ENCODE results near the gene HAUS8.

The HAUS8 gene

DNA sequence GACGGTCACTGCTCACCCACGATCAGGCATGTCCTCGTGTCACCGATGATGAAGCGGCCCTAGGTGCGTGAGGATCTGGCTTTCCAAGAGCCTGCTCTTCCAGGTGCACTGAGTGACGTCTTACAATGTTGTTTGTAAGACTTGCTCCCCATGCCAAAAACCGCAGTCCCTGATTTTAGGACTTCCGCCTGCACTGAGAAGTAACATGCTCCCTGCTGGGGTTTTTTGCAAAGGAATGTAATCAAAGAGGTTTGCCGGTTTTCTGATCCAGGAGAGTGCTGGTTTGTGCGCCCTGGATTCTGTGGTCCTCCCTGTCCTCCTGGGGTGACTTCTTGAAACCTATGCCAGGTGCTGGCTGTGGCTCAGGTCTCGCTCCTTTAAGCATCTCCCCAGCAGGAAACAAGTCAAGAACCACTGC is 39.2 kb upstream of the HAUS8 start:
- no peak overlapping the region for H3K27ac ChIP-seq

DNA sequence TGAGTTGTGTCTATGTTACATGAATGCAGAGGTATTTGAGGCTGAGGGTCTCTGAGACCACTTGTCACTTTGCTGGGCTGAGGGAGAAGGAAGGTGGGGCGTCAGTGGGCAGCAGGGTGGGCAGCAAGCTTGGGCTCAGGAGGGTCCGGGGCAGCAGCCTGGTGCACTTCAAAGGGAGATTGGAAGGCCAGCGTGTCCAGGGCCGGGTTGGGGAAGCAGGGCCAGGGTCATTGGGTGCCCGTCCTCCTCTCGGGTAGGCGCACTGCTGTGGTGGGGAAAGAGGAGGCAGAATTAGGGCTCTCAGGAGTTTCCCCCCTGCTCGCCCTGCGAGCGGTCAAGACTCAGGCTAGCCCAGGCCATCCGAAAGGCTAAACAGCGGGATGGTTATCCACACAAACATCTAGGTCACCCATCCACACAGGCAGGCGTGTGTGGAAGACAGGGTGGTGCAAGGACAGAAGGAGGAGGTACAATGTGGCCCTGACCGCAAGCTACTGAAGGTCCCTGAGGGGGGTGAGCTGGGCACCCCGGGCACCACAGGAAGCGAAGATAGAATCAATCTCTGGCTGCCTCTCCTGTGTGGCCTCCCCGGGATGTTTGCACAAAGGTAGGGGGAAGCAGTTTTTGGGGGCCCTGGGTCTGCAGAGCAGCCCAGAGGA is 38.0 kb upstream of the HAUS8 start:
- H3K27ac ChIP-seq = no peak overlapping the region
- TF ChIP-seq ZFX (IDR thresholded peaks at IDR 0.05; ENCODE audit: borderline replicate concordance) = no peak

More for the DNA sequence above, 39.2 kb upstream of the HAUS8 start:
- no peak for TF ChIP-seq ZFX (IDR thresholded peaks at IDR 0.05; ENCODE audit: borderline replicate concordance)
- TF ChIP-seq, protein P1, sequence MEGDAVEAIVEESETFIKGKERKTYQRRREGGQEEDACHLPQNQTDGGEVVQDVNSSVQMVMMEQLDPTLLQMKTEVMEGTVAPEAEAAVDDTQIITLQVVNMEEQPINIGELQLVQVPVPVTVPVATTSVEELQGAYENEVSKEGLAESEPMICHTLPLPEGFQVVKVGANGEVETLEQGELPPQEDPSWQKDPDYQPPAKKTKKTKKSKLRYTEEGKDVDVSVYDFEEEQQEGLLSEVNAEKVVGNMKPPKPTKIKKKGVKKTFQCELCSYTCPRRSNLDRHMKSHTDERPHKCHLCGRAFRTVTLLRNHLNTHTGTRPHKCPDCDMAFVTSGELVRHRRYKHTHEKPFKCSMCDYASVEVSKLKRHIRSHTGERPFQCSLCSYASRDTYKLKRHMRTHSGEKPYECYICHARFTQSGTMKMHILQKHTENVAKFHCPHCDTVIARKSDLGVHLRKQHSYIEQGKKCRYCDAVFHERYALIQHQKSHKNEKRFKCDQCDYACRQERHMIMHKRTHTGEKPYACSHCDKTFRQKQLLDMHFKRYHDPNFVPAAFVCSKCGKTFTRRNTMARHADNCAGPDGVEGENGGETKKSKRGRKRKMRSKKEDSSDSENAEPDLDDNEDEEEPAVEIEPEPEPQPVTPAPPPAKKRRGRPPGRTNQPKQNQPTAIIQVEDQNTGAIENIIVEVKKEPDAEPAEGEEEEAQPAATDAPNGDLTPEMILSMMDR (IDR thresholded peaks at IDR 0.05) = no peak

DNA sequence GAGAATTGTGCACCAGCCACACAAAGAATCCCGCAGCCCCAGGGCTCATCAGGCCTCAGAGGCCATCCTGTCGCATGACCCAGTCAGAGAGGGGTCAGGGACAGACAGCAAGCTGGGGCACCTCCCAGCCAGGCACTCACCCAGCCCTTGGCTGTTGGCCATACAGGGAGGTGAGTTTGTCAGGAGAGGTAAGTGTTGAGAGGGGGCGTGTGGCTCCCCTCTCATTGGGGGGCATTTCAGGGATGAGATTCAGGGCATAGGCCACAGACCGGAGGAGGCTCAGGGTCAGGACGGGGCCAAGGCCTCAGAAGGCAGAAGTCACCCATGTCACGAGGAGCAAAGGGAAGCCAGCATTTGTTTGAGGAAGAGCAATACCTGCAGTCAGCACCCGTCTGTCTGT is 37.4 kb upstream of the HAUS8 start:
- TF ChIP-seq ZFX (IDR thresholded peaks at IDR 0.05; ENCODE audit: borderline replicate concordance) = no peak
- TF ChIP-seq, protein P1 (IDR thresholded peaks at IDR 0.05) = no peak
- H3K27ac ChIP-seq = no peak overlapping the region

DNA sequence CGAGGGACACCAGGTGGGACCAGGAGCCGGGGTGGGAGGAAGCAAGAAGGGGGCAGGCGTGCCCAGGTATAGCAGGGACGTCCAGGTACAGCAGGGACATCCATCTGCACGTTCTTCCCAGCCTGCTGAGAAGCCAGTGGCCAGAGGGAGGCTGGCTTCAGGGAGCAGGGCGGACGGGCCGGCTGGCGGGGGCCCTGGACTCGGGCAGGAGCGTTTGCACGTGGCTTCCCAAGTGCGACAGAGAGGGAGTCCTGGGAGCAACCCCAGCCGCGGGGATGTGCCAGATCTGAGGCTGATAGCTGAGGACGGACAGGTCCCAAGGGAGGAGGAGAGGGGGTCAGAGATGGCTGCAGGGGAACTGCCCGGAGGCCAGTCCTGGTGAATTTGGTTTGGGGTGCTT is 37.0 kb upstream of the HAUS8 start:
- no peak overlapping the region for H3K27ac ChIP-seq
- no peak for TF ChIP-seq ZFX (IDR thresholded peaks at IDR 0.05; ENCODE audit: borderline replicate concordance)
- TF ChIP-seq, protein P1 (IDR thresholded peaks at IDR 0.05) = no peak

DNA sequence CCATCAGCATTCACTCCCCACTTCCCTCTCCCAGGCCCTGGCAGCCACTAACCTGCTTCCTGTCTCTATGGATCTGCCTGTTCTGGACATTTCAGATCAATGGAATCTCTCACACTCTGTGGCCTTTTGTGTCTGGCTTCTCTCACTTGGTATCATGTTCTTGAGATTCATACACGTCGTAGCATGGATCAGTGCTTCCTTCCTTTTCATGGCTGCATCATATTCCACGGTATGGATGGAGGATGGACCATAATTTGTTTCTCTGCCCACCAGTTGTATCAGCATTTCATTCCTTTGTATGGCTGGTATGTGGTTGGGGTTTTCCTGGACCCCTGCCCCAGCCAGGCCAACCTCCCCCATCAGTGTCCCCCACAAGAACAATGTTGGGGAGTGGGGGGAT is 36.5 kb upstream of the HAUS8 start:
- no peak overlapping the region for H3K27ac ChIP-seq
- TF ChIP-seq, protein P1 (IDR thresholded peaks at IDR 0.05) = no peak
- no peak for TF ChIP-seq ZFX (IDR thresholded peaks at IDR 0.05; ENCODE audit: borderline replicate concordance)

DNA sequence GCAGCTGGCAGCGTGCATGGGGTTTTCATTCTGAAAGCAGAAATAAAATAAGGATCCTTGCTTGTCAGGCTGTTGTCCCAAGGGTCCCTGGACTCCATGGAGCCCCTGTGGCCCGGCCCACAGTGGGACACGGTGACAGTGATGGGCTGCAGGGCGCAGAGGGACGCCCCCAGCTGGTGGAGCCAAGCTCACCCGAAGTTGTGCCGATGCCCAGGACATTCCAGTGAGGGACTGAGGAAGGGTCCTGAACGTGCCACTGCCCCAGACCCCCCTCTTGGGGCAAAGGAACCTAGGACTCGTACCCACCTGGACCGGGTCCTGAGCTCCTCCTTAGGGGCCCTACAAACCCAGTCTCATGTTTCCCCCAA is 35.3 kb upstream of the HAUS8 start:
- TF ChIP-seq, protein P1 (IDR thresholded peaks at IDR 0.05) = no peak
- no peak for TF ChIP-seq ZFX (IDR thresholded peaks at IDR 0.05; ENCODE audit: borderline replicate concordance)
- no peak overlapping the region for H3K27ac ChIP-seq

DNA sequence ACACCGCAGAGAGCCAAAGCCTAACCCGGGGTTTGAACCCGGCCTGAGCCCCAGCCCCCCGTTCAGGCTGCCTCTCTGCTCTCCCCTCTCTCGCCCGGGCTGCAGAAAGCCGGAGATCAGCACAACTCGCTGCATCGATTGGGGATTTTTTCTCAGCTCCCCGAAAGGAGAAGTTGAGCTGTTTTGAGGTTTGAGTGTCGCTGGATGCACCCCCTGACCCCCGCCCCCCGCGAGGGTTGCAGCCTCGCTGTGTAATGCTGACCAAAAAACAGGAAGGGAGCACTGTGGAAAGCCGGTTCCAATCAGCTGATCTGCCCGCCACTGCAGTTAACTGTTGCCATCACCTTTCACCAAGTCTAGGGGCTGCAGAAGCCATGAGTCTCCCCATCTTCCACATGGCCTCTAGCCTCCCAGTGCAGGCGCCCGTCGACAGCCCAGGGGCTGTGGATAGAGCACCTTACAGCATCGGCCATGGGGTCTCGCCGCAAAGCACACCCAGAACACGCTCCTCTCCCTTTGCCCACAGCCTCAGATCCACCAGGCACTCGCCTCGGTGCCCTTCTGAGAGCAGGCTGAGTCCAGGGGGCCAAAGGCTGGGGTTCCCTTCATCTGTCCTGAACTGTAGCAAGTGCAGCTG is 34.8 kb upstream of the HAUS8 start:
- H3K27ac ChIP-seq = no peak overlapping the region
- TF ChIP-seq, protein P1 (IDR thresholded peaks at IDR 0.05) = no peak
- no peak for TF ChIP-seq ZFX (IDR thresholded peaks at IDR 0.05; ENCODE audit: borderline replicate concordance)

Data from 22Rv1 (cell line).